PFSK-1 (cell line): Measurements from ENCODE around the gene MIPEP.

Experiments
- FOXP2 ChIP-seq: optimal IDR thresholded peaks from 2 replicates; pipeline ENCODE3; 2011; ENCODE audit warnings: borderline replicate concordance, control low read depth, inconsistent platforms; ENCODE audit not compliant: insufficient read depth; ENCODE audit errors: extremely low read length, extremely low read depth
- POLR2AphosphoS5 ChIP-seq: IDR thresholded peaks from 2 replicates; pipeline ENCODE4 v1.6.1; 2012; ENCODE audit warnings: low read depth, mild to moderate bottlenecking, control low read depth, low read length, moderate library complexity
- REST ChIP-seq, 2 experiments: IDR thresholded peaks; 2 replicates each; pipeline versions ENCODE4 v1.6.1 to v1.8.0; 2011 to 2012; ENCODE audit warnings: low read depth in 2 of 2, low read length in 2 of 2, control low read depth in 1 of 2, inconsistent platforms in 1 of 2, mild to moderate bottlenecking in 1 of 2, moderate library complexity in 1 of 2; ENCODE audit not compliant: insufficient read depth in 1 of 2
- SIN3A ChIP-seq: IDR thresholded peaks from 2 replicates; pipeline ENCODE4 v1.6.1; 2012; ENCODE audit warnings: mild to moderate bottlenecking, low read length, moderate library complexity, borderline replicate concordance; ENCODE audit not compliant: insufficient read depth
- TAF1 ChIP-seq: IDR thresholded peaks from 2 replicates; pipeline ENCODE4 v1.6.1; 2012; ENCODE audit warnings: low read length, control low read depth, borderline replicate concordance; ENCODE audit not compliant: insufficient read depth

Gene MIPEP

GRCh38 chr13:23699271-23699670 lies 189.9 kb downstream of the MIPEP start:
- no peak for TF ChIP-seq SIN3A
- TF ChIP-seq POLR2AphosphoS5 = no peak
- TF ChIP-seq TAF1 = no peak
- no peak for TF ChIP-seq REST (IDR thresholded peaks at IDR 0.05; ENCODE audit: insufficient read depth in 1 of 2, low read depth in 2 of 2, low read length in 2 of 2)
- TF ChIP-seq FOXP2 = no peak

- TF ChIP-seq TAF1 (no peak), REST (IDR thresholded peaks at IDR 0.05; ENCODE audit: insufficient read depth in 1 of 2, low read depth in 2 of 2, low read length in 2 of 2) (no peak), POLR2AphosphoS5 (no peak), FOXP2 (no peak), SIN3A (no peak)
Measured at GRCh38 chr13:23697772-23698313, 191.4 kb downstream of the MIPEP start.

GRCh38 chr13:23696610-23697009 lies 192.6 kb downstream of the MIPEP start:
- TF ChIP-seq REST (IDR thresholded peaks at IDR 0.05; ENCODE audit: insufficient read depth in 1 of 2, low read depth in 2 of 2, low read length in 2 of 2) (no peak), FOXP2 (no peak), POLR2AphosphoS5 (no peak), TAF1 (no peak), SIN3A (no peak)

GRCh38 chr13:23695711-23696464 lies 193.3 kb downstream of the MIPEP start:
- TF ChIP-seq POLR2AphosphoS5 (no peak), SIN3A (no peak), REST (IDR thresholded peaks at IDR 0.05; ENCODE audit: insufficient read depth in 1 of 2, low read depth in 2 of 2, low read length in 2 of 2) (no peak), TAF1 (no peak), FOXP2 (no peak)

DNA sequence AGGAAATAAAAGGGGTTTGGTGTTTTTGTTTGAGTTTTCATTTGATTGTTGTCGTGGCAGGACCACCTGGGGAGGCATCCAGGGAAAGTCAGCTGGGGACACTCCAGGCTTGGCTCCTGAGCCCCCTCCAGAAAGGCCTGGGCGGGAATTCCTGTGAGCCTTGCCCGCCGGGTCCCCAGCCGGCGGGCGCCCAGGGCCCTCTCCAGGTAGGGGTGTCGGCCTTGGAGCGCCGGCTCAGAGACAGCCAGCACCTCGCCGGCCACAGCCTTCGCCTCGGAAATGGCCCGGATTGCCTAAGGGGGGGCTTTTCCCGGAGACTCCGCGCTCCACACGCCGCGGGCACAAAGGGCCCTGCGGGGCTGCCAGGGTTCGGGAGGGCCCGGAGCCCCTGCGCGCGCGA lies 194.0 kb downstream of the MIPEP start:
- no peak for TF ChIP-seq TAF1
- TF ChIP-seq SIN3A = no peak
- TF ChIP-seq POLR2AphosphoS5 = no peak
- no peak for TF ChIP-seq REST (IDR thresholded peaks at IDR 0.05; ENCODE audit: insufficient read depth in 1 of 2, low read depth in 2 of 2, low read length in 2 of 2)
- no peak for TF ChIP-seq FOXP2
